MCF 10A (cell line): Measurements from ENCODE around the gene MOSPD2. TPM values are rescaled to one million over a fixed set of nuclear protein-coding genes. Genes with fewer than 3 reads are reported as not detected.

Source experiments
- BruUV-seq: library from RNA; stranded (reverse); fragments of 400-500 nt; replicated peaks from 2 replicates; lab custom pipeline; 2021; lab: Mats Ljungman, UMichigan
- CTCF ChIA-PET: fragments of 300-600 bp; sonication (Branson Sonifier 250); formaldehyde crosslinking; extraction: SDS; loops from one replicate; lab custom pipeline; 2021; ENCODE audit warnings: antibody characterized with exemption, inconsistent platforms; lab: Yijun Ruan, JAX
- POLR2A ChIA-PET: fragments of 300-600, 350-650 bp; sonication (Branson Sonifier 250); formaldehyde crosslinking; extraction: SDS; loops from one replicate; lab custom pipeline; 2020; ENCODE audit warnings: antibody characterized with exemption, inconsistent platforms; lab: Yijun Ruan, JAX
- DNase-seq: peaks from one replicate; pipeline ENCODE4 v3.0.0-alpha.2; 2018; ENCODE audit not compliant: unreplicated experiment
- H3K27ac Mint-ChIP-seq: one replicate; pipeline ENCODE4 v1.8.0; 2022; ENCODE audit warnings: mild to moderate bottlenecking, low read depth, mixed read lengths; ENCODE audit not compliant: unreplicated experiment
- H3K27me3 Mint-ChIP-seq: one replicate; pipeline ENCODE4 v1.8.0; 2022; ENCODE audit warnings: mixed read lengths; ENCODE audit not compliant: insufficient read depth, unreplicated experiment
- H3K36me3 Mint-ChIP-seq: one replicate; pipeline ENCODE4 v1.8.0; 2022; ENCODE audit warnings: mild to moderate bottlenecking, moderate library complexity, mixed read lengths; ENCODE audit not compliant: insufficient read depth, unreplicated experiment
- H3K4me1 Mint-ChIP-seq: one replicate; pipeline ENCODE4 v1.8.0; 2022; ENCODE audit warnings: mixed read lengths; ENCODE audit not compliant: insufficient read depth, unreplicated experiment
- H3K4me3 Mint-ChIP-seq: one replicate; pipeline ENCODE4 v1.8.0; 2022; ENCODE audit warnings: mild to moderate bottlenecking, moderate library complexity, mixed read lengths; ENCODE audit not compliant: unreplicated experiment
- H3K9me3 Mint-ChIP-seq: one replicate; pipeline ENCODE4 v1.8.0; 2022; ENCODE audit warnings: mixed read lengths; ENCODE audit not compliant: unreplicated experiment
- CTCF ChIP-seq: fragments of 200-600 bp; IDR thresholded peaks from one replicate; pipeline ENCODE4 v1.8.0; 2022; ENCODE audit warnings: antibody characterized with exemption, mild to moderate bottlenecking; ENCODE audit not compliant: unreplicated experiment
- intact Hi-C: fragments of 100-400 bp; cut with micrococcal nuclease; formaldehyde crosslinking; loops from 2 replicates; pipeline ENCODE4 v1.14.1; 2022
- total RNA-seq: library from RNA; stranded (reverse); gene quantifications from 2 replicates; pipeline ENCODE4 v1.2.3, GENCODE V29; 2022

Gene MOSPD2
- total RNA-seq, 1 experiment from 2014 or later, result 8.9 TPM

GRCh38 chrX:14922437-14922836 lies 49.2 kb downstream of the MOSPD2 start:
- Mint-ChIP-seq H3K4me1 (no peaks in the 10 kb centered on the region), H3K27me3 (peaks cover 43% of the 10 kb centered on the region), H3K36me3 (no peaks in the 10 kb centered on the region), H3K27ac (no peak overlapping the region), H3K4me3 (no peak overlapping the region), H3K9me3 (no peaks in the 10 kb centered on the region)
- no TSS peak for BruUV-seq
- TF ChIP-seq CTCF, result no peak
- ChIA-PET CTCF (no interaction called here), POLR2A (no interaction called here)
- peak; percentile 6 for DNase-seq
- intact Hi-C loops, result no loop called here

GRCh38 chrX:14923761-14924160 lies 50.5 kb downstream of the MOSPD2 start:
- ChIA-PET CTCF (no interaction called here), POLR2A (interaction anchor here (0.7 kb wide), 1 partner anchor 88 kb away, joined by 3 read pairs; no protein-coding TSS in a partner anchor)
- DNase-seq, result no peak
- Mint-ChIP-seq H3K36me3 (no peaks in the 10 kb centered on the region), H3K4me3 (no peak overlapping the region), H3K9me3 (no peaks in the 10 kb centered on the region), H3K27me3 (peaks cover 47% of the 10 kb centered on the region), H3K4me1 (no peaks in the 10 kb centered on the region), H3K27ac (no peak overlapping the region)
- intact Hi-C loops, result no loop called here
- BruUV-seq, result no TSS peak
- TF ChIP-seq CTCF, result no peak

- no peak overlapping the region for H3K27ac Mint-ChIP-seq
- BruUV-seq, result no TSS peak
- H3K4me1 Mint-ChIP-seq, result no peaks in the 10 kb centered on the region
- ChIA-PET POLR2A (interaction anchor here (0.5 kb wide), 1 partner anchor 9 kb away, joined by 3 read pairs; no protein-coding TSS in a partner anchor), CTCF (interaction anchor here (0.6 kb wide), 3 partner anchors 307 to 788 kb away, joined by 3 to 6 read pairs (median 3); no protein-coding TSS in a partner anchor)
- TF ChIP-seq CTCF, result no peak
- no peaks in the 10 kb centered on the region for H3K9me3 Mint-ChIP-seq
- peaks cover 57% of the 10 kb centered on the region for H3K27me3 Mint-ChIP-seq
- no peak overlapping the region for H3K4me3 Mint-ChIP-seq
- no peak for DNase-seq
- H3K36me3 Mint-ChIP-seq, result no peaks in the 10 kb centered on the region
- intact Hi-C loops, result no loop called here
Observed at GRCh38 chrX:14926471-14926870, 53.2 kb downstream of the MOSPD2 start.

- POLR2A ChIA-PET, result no interaction called here
- Mint-ChIP-seq H3K4me1 (no peaks in the 10 kb centered on the region), H3K27ac (no peak overlapping the region), H3K4me3 (no peak overlapping the region), H3K36me3 (no peaks in the 10 kb centered on the region), H3K27me3 (peaks cover 54% of the 10 kb centered on the region), H3K9me3 (no peaks in the 10 kb centered on the region)
- BruUV-seq, result no TSS peak
- CTCF ChIA-PET, result no interaction called here
- DNase-seq, result peak; percentile 6
- TF ChIP-seq CTCF, result no peak
- intact Hi-C loops, result no loop called here
Observed at GRCh38 chrX:14927401-14927800, 54.2 kb downstream of the MOSPD2 start.
